Astrocyte of the cerebellum (primary cell): ENCODE results near the gene PODN.

Experiments
- DNase-seq: peaks from one replicate; pipeline ENCODE4 v3.0.0-alpha.2; 2011; ENCODE audit warnings: low read depth
- H3K4me3 ChIP-seq: 2 replicates; pipeline ENCODE4 v1.5.1; 2011; ENCODE audit warnings: mild to moderate bottlenecking, low read depth, low read length, moderate library complexity
- in situ Hi-C: cut with HindIII; loops from 2 replicates; pipeline ENCODE4 v1.10.0; 2017; ENCODE audit warnings: low sequenced_read_pairs
- TF ChIP-seq, protein P1 (sequence below): IDR thresholded peaks from 2 replicates; pipeline ENCODE4 v1.5.1; 2012; ENCODE audit warnings: low read length, low read depth, moderate library complexity, mild to moderate bottlenecking; ENCODE audit errors: missing control alignments

Gene PODN

DNA sequence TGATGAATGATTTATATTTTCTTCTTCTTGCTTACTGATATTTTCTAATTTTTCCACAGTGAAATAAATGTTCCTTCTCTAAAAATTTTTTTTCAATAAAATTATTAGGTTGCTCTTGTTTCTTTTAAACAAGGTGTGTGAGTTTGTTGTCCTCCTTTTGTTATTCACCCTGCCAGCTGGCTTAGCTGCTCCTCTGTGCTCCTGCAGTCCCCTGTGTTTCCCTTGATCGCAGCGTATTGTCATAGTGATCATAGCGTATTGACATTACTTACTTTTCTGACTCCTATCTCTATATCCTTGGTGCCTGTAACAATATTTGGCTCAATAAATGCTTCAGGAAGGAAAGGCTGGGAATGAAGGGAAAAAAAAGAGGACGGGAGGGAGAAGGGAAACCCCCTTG lies 24.9 kb upstream of the PODN start:
- H3K4me3 ChIP-seq: no peak overlapping the region
- TF ChIP-seq, protein P1, sequence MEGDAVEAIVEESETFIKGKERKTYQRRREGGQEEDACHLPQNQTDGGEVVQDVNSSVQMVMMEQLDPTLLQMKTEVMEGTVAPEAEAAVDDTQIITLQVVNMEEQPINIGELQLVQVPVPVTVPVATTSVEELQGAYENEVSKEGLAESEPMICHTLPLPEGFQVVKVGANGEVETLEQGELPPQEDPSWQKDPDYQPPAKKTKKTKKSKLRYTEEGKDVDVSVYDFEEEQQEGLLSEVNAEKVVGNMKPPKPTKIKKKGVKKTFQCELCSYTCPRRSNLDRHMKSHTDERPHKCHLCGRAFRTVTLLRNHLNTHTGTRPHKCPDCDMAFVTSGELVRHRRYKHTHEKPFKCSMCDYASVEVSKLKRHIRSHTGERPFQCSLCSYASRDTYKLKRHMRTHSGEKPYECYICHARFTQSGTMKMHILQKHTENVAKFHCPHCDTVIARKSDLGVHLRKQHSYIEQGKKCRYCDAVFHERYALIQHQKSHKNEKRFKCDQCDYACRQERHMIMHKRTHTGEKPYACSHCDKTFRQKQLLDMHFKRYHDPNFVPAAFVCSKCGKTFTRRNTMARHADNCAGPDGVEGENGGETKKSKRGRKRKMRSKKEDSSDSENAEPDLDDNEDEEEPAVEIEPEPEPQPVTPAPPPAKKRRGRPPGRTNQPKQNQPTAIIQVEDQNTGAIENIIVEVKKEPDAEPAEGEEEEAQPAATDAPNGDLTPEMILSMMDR: no peak
- in situ Hi-C loops: no loop called here
- no peak for DNase-seq

DNA sequence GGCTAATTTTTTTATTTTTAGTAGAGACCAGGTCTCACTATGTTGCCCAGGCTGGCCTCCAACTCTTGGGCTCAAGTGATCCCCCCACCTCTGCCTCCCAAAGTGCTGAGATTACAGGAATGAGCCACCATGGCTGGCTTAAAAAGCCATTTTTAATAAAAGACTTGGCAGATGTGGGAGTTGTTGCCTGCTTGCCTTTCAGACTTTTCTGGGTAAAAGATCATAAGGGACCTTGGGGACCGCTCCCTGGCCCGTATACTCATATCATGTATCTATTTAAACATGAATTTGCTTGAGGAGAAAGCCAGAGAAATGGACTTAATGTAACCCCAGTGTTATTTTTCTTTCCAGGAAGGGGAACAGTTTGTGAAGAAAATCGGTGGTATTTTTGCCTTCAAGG lies 23.4 kb upstream of the PODN start:
- no peak overlapping the region for H3K4me3 ChIP-seq
- TF ChIP-seq, protein P1: no peak
- DNase-seq: no peak
- in situ Hi-C loops: no loop called here

DNA sequence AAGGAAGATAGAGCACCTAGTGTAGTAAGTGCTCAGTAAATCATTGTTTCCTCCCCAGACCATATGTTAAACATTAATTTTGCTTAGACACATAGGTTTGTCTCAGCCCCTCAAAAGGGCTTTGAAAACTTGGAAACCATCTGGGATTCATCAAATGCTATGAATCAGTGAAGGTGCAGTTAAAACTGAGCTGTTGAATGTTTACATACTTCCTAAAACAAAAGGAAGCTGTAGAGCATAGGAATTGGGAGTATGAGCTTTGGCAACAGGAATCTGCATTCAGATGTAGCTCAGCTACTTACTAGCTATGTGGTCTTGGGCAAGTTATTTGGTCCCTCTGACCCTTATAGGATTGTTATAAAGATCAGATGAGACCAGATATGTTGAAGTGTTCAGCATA lies 18.7 kb upstream of the PODN start:
- TF ChIP-seq, protein P1: no peak
- DNase-seq: no peak
- H3K4me3 ChIP-seq: no peak overlapping the region
- in situ Hi-C loops: no loop called here

DNA sequence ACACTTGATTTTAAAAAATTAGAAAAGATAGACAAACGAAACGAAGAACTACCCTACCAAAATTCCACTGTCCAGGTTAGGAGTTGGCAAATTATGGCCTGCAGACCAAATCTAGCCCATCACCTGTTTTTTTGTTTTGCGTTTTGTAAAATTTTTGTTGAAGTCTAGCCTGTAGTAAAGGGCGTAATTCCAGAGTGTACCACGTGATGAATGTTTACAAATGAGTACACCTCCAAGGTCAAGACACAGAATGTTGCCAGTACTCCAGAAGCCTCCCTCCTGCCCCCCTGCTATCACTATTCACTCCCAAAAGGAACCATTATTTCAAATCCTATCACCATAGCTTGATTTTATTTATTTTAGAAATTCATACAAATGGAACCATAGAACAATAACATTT lies 17.1 kb upstream of the PODN start:
- no peak overlapping the region for H3K4me3 ChIP-seq
- in situ Hi-C loops: no loop called here
- no peak for DNase-seq
- TF ChIP-seq, protein P1: no peak

DNA sequence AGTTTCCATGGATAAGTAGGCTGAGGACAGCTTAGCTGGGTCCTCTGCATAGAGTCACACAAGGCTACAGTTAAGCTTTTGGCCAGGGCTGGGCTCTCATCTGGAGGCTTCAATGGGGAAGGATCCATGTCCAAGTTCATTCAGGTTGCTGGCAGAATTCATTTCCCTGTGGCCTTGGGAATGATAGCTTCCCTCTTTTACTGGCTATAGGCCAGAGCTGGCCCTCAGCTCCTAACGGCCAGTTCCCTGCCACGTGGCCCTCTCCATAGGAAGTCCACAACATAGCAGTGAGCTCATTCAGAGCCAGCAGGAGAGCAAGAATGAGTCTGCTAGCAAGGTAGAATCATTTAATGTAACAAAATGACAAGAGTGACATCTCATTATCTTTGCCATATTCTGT lies 15.1 kb upstream of the PODN start:
- in situ Hi-C loops: no loop called here

DNA sequence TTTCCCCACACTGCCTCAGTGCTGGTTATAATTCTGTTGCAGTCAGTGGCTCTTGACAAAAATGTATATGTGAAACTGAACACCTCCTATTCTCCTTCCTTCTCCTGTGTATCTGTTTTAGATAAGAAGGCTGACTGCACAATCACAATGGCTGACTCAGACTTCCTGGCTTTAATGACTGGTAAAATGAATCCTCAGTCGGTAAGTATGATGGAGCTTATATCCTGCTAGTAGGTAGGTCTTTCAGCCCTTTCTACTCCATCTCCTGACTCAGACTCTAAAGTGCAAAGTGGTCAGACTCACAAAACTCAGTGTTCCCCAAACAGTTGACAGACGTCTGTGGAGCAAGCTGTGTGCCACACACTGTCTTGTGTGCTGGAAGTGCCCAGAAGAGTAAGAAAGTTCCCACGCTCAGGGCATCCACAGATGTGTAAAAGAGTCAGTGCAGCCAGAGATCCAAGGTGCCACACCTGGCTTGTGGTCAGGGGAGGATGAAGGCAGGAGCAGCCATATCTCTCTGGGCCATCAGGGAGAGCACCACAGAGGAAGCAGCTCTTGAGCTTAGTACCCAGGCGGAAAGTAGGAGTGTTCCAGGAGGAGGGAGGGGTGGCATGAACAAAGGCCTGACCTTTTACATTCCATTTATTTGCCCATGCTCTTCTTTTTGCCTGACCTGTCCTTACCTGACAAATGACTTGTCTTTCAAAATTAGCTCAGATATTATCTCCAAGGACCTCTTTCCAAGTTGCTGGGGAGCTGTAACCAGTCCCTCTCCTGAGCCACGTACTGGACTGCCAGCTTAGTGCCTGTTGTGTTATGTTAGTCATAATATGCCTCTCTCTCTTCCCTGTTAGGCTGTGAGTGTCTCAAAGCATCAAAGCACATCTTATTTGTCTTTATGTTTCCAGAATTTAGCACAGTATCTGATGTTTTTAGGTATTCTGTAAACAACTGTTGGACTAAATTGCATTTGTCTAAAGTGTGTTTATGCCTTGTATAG lies 14.0 kb upstream of the PODN start:
- in situ Hi-C loops: no loop called here
- no peak overlapping the region for H3K4me3 ChIP-seq
- peak; percentile 93 for DNase-seq
- TF ChIP-seq, protein P1: no peak

More for the DNA sequence above, 15.1 kb upstream of the PODN start:
- peak; percentile 67 for DNase-seq
- no peak overlapping the region for H3K4me3 ChIP-seq
- TF ChIP-seq, protein P1: no peak
